ENCODE data around the gene FAM167B. TPM values are rescaled to one million over a fixed set of nuclear protein-coding genes. Genes with fewer than 3 reads are reported as not detected.

FAM167B gene
- total RNA-seq, 4 donors from 2014 or later = 0.83 to 6.7 (median 4.7) TPM

GRCh38 chr1:32220746-32221580 lies 26.1 kb upstream of the FAM167B start:
- WGBS = 92% methylated on average over 4 of the region's 4 CpGs
- Histone ChIP-seq H3K4me1 (peaks cover 27 to 51% (median 40%) of the 10 kb centered on the region in 4 donors), H3K27ac (replicated peaks in 1 of 4) (peak overlapping the region in 3 of 4 donors; percentile 89 to 95 (median 89)), H3K4me3 (peak overlapping the region; percentile 79 to 85 (median 83)), H3K27me3 (no peaks in the 10 kb centered on the region), H3K36me3 (peaks cover 31 to 69% (median 49%) of the 10 kb centered on the region in 4 donors), H3K9me3 (no peaks in the 10 kb centered on the region)
- intact Hi-C loops (cut with DNase I) = no loop called here
- TF ChIP-seq POLR2AphosphoS5 (IDR thresholded peaks at IDR 0.05) = no peak
- TF ChIP-seq EP300 (IDR thresholded peaks at IDR 0.05) = no peak
- no peak for TF ChIP-seq CTCF (IDR thresholded peaks at IDR 0.05)
- TF ChIP-seq POLR2A (IDR thresholded peaks at IDR 0.05; ENCODE audit: low read depth) = no peak
- no peak for DNase-seq (ENCODE audit: extremely low spot score)

- peak overlapping the region; percentile 79 to 85 (median 83) for H3K4me3 ChIP-seq
- no peaks in the 10 kb centered on the region for H3K27me3 ChIP-seq
- no peak for TF ChIP-seq POLR2A (IDR thresholded peaks at IDR 0.05; ENCODE audit: low read depth)
- no peak for TF ChIP-seq EP300 (IDR thresholded peaks at IDR 0.05)
- intact Hi-C loops (cut with DNase I) = no loop called here
- H3K4me1 ChIP-seq = peaks cover 27 to 52% (median 38%) of the 10 kb centered on the region in 4 donors
- DNase-seq (ENCODE audit: extremely low spot score) = no peak
- H3K9me3 ChIP-seq = no peaks in the 10 kb centered on the region
- peaks cover 30 to 69% (median 49%) of the 10 kb centered on the region in 4 donors for H3K36me3 ChIP-seq
- 17% methylated on average over 5 of the region's 13 CpGs for whole genome bisulfite sequencing
- peak overlapping the region; percentile 88 to 95 (median 89) for H3K27ac ChIP-seq (replicated peaks in 1 of 4)
These were observed 25.4 kb upstream of the FAM167B start for GRCh38 chr1:32221581-32221979.

- peak; percentile 8 for TF ChIP-seq EP300 (IDR thresholded peaks at IDR 0.05)
- TF ChIP-seq POLR2AphosphoS5 (IDR thresholded peaks at IDR 0.05) = peak; percentile 97
- no peak for TF ChIP-seq CTCF (IDR thresholded peaks at IDR 0.05)
- peak; percentile 75 for TF ChIP-seq POLR2A (IDR thresholded peaks at IDR 0.05; ENCODE audit: low read depth)
- DNase-seq (ENCODE audit: extremely low spot score) = peak; percentile 99
- peaks cover 30 to 69% (median 49%) of the 10 kb centered on the region in 4 donors for H3K36me3 ChIP-seq
- H3K4me3 ChIP-seq = peak within 1 kb of the TSS; percentile 79 to 85 (median 83)
- no peaks in the 10 kb centered on the region for H3K9me3 ChIP-seq
- intact Hi-C loops (cut with DNase I) = no loop called here
- H3K4me1 ChIP-seq = peaks cover 27 to 52% (median 38%) of the 10 kb centered on the region in 4 donors
- peak within 1 kb of the TSS; percentile 88 to 95 (median 89) for H3K27ac ChIP-seq (replicated peaks in 1 of 4)
- H3K27me3 ChIP-seq = no peaks in the 10 kb centered on the region
- whole genome bisulfite sequencing = under 1% methylated on average over 32 of the region's 46 CpGs
These were observed 24.9 kb upstream of the FAM167B start, which contains the start of the genes EIF3I and TMEM234 for GRCh38 chr1:32221980-32222755. Gene EIF3I, plus strand, starts transcription at chr1:32222407. Its CDS starts 35 bp downstream, at chr1:32222442. Gene TMEM234, minus strand, starts transcription at chr1:32222353. Its CDS starts 31 bp downstream, at chr1:32222322.

DNA sequence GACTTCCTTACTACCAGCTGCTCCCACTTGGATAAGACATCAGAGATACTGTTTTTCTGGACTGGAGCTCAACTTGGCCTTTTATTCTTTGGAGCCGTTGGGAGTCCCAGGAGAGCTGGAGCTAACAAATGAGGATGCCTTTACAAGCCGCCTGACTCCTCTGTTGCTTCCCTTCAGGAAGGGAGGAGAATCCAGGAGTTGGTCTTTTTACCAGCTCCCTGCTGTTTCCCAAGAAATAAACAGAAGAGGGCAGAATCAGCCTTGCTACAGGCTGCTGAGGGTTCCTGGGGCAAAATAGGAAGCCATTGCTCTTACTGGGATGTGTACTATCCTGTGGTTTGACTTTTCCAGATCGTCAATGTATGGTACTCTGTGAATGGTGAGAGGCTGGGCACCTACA lies 23.3 kb upstream of the FAM167B start:
- H3K4me3 ChIP-seq = peak overlapping the region; percentile 79 to 85 (median 83)
- DNase-seq (ENCODE audit: extremely low spot score) = no peak
- peaks cover 27 to 52% (median 38%) of the 10 kb centered on the region in 4 donors for H3K4me1 ChIP-seq
- 38% methylated on average over 3 of the region's 3 CpGs for WGBS
- H3K9me3 ChIP-seq = no peaks in the 10 kb centered on the region
- intact Hi-C loops (cut with DNase I) = no loop called here
- peak overlapping the region; percentile 88 to 95 (median 89) for H3K27ac ChIP-seq (replicated peaks in 1 of 4)
- no peaks in the 10 kb centered on the region for H3K27me3 ChIP-seq
- H3K36me3 ChIP-seq = peaks cover 39 to 69% (median 58%) of the 10 kb centered on the region in 4 donors
- no peak for TF ChIP-seq EP300 (IDR thresholded peaks at IDR 0.05)
- no peak for TF ChIP-seq POLR2A (IDR thresholded peaks at IDR 0.05; ENCODE audit: low read depth)
- no peak for TF ChIP-seq CTCF (IDR thresholded peaks at IDR 0.05)
- TF ChIP-seq POLR2AphosphoS5 (IDR thresholded peaks at IDR 0.05) = no peak
